IgD-negative memory B cell (primary cell): ENCODE results near the gene LENEP. TPM values are rescaled to one million over a fixed set of nuclear protein-coding genes. Genes with fewer than 3 reads are reported as not detected.
A peak's percentile ranks its signal among the peaks of the same experiment; 100 is the strongest.

Source experiments
- H3K27ac Mint-ChIP-seq, 3 donors: one replicate each; pipeline ENCODE4 v1.8.0; 2020 to 2022; ENCODE audit warnings: mild to moderate bottlenecking in 3 of 3, mixed read lengths in 3 of 3, moderate library complexity in 1 of 3
- H3K27me3 Mint-ChIP-seq: one replicate; pipeline ENCODE4 v1.8.0; 2021; ENCODE audit warnings: mixed read lengths
- H3K36me3 Mint-ChIP-seq: one replicate; pipeline ENCODE4 v1.8.0; 2020; ENCODE audit warnings: mild to moderate bottlenecking, mixed read lengths
- H3K4me1 Mint-ChIP-seq, 3 donors: one replicate each; pipeline ENCODE4 v1.8.0; 2020 to 2022; ENCODE audit warnings: mixed read lengths in 3 of 3, mild to moderate bottlenecking in 1 of 3
- H3K4me3 Mint-ChIP-seq, 4 donors: one replicate each; pipeline ENCODE4 v1.8.0; 2020 to 2022; ENCODE audit warnings: mild to moderate bottlenecking in 4 of 4, mixed read lengths in 4 of 4, moderate library complexity in 3 of 4
- H3K9me3 Mint-ChIP-seq, 3 donors: one replicate each; pipeline ENCODE4 v1.8.0; 2020 to 2021; ENCODE audit warnings: mixed read lengths in 3 of 3, mild to moderate bottlenecking in 1 of 3
- polyA plus RNA-seq: library from polyadenylated mRNA; unstranded; fragments of 300-500 nt; fragmentation: Illumina TruSeq; gene quantifications from one replicate; pipeline ENCODE4 v1.2.3, GENCODE V29; 2021

LENEP gene
- polyA plus RNA-seq, 1 donor from 2014 or later, result not detected

GRCh38 chr1:154955718-154956543 is 37.5 kb upstream of the LENEP start, which contains the start of gene PBXIP1:
TSS of gene PBXIP1 (minus strand) at chr1:154956099. CDS start at chr1:154953721, 2,378 bp downstream.
- Mint-ChIP-seq H3K27me3 (no peaks in the 10 kb centered on the region), H3K27ac (peak within 1 kb of the TSS; percentile 99)

GRCh38 chr1:154956544-154956941 is 36.8 kb upstream of the LENEP start:
- Mint-ChIP-seq H3K27me3 (no peaks in the 10 kb centered on the region), H3K9me3 (no peaks in the 10 kb centered on the region), H3K4me3 (peak overlapping the region; percentile 96 to 100 (median 97)), H3K4me1 (peaks cover 47 to 51% (median 48%) of the 10 kb centered on the region in 3 donors), H3K27ac (peak overlapping the region; percentile 99), H3K36me3 (peaks cover 7% of the 10 kb centered on the region)

More at GRCh38 chr1:154955718-154956543, 37.5 kb upstream of the LENEP start, which contains the start of gene PBXIP1:
- Mint-ChIP-seq H3K9me3 (no peaks in the 10 kb centered on the region), H3K4me1 (peaks cover 47 to 48% (median 48%) of the 10 kb centered on the region in 3 donors), H3K4me3 (peak within 1 kb of the TSS; percentile 96 to 100 (median 97)), H3K36me3 (peaks cover 7% of the 10 kb centered on the region)

- peaks cover 41 to 47% (median 44%) of the 10 kb centered on the region in 3 donors for H3K4me1 Mint-ChIP-seq
- H3K9me3 Mint-ChIP-seq, result no peaks in the 10 kb centered on the region
- H3K36me3 Mint-ChIP-seq, result peaks cover 7% of the 10 kb centered on the region
- H3K4me3 Mint-ChIP-seq, result peak overlapping the region in 2 of 4 donors; percentile 78 to 98
- no peaks in the 10 kb centered on the region for H3K27me3 Mint-ChIP-seq
- peak overlapping the region in 2 of 3 donors; percentile 99 for H3K27ac Mint-ChIP-seq
Measured at GRCh38 chr1:154957091-154957657, 36.2 kb upstream of the LENEP start.

- Mint-ChIP-seq H3K9me3 (no peaks in the 10 kb centered on the region), H3K4me1 (peaks cover 38 to 48% (median 41%) of the 10 kb centered on the region in 3 donors), H3K27ac (peak overlapping the region; percentile 77 to 99 (median 99)), H3K4me3 (peak overlapping the region in 2 of 4 donors; percentile 78 to 98), H3K27me3 (no peaks in the 10 kb centered on the region), H3K36me3 (peaks cover 7% of the 10 kb centered on the region)
Measured at GRCh38 chr1:154958036-154958435, 35.4 kb upstream of the LENEP start.

GRCh38 chr1:154958681-154959425 is 34.5 kb upstream of the LENEP start:
- peak overlapping the region in 1 of 3 donors; percentile 99 for H3K27ac Mint-ChIP-seq
- peak overlapping the region in 3 of 4 donors; percentile 72 to 98 (median 84) for H3K4me3 Mint-ChIP-seq
- peaks cover 36 to 45% (median 37%) of the 10 kb centered on the region in 3 donors for H3K4me1 Mint-ChIP-seq
- H3K27me3 Mint-ChIP-seq, result no peaks in the 10 kb centered on the region
- peaks cover 3% of the 10 kb centered on the region for H3K36me3 Mint-ChIP-seq
- H3K9me3 Mint-ChIP-seq, result no peaks in the 10 kb centered on the region

GRCh38 chr1:154959426-154959780 is 34.0 kb upstream of the LENEP start:
- Mint-ChIP-seq H3K4me1 (peaks cover 32 to 39% (median 32%) of the 10 kb centered on the region in 3 donors), H3K27me3 (no peaks in the 10 kb centered on the region), H3K27ac (no peak overlapping the region), H3K4me3 (peak overlapping the region in 2 of 4 donors; percentile 39 to 72), H3K9me3 (no peaks in the 10 kb centered on the region), H3K36me3 (peaks cover 2% of the 10 kb centered on the region)

GRCh38 chr1:154960446-154961136 is 32.8 kb upstream of the LENEP start:
- Mint-ChIP-seq H3K27ac (peak overlapping the region; percentile 85 to 97 (median 96)), H3K36me3 (no peaks in the 10 kb centered on the region), H3K4me1 (peaks cover 26 to 28% (median 26%) of the 10 kb centered on the region in 3 donors), H3K27me3 (no peaks in the 10 kb centered on the region), H3K4me3 (peak overlapping the region; percentile 87 to 98 (median 96)), H3K9me3 (no peaks in the 10 kb centered on the region)

GRCh38 chr1:154961207-154962155 is 31.9 kb upstream of the LENEP start, which contains the start of gene PYGO2:
TSS of gene PYGO2 (minus strand) at chr1:154961782. CDS start at chr1:154961576, 206 bp downstream.
- Mint-ChIP-seq H3K27ac (peak within 1 kb of the TSS; percentile 89 to 97 (median 96)), H3K36me3 (no peaks in the 10 kb centered on the region), H3K4me1 (peaks cover 19 to 21% (median 19%) of the 10 kb centered on the region in 3 donors), H3K4me3 (peak within 1 kb of the TSS; percentile 87 to 98 (median 96)), H3K27me3 (no peaks in the 10 kb centered on the region), H3K9me3 (no peaks in the 10 kb centered on the region)

- Mint-ChIP-seq H3K36me3 (no peaks in the 10 kb centered on the region), H3K27ac (peak overlapping the region; percentile 82 to 96 (median 89)), H3K9me3 (no peaks in the 10 kb centered on the region), H3K4me3 (peak overlapping the region; percentile 84 to 98 (median 94)), H3K27me3 (no peaks in the 10 kb centered on the region), H3K4me1 (peaks cover 18 to 19% (median 19%) of the 10 kb centered on the region in 3 donors)
Measured at GRCh38 chr1:154962156-154962749, 31.1 kb upstream of the LENEP start.

- Mint-ChIP-seq H3K4me3 (peak overlapping the region; percentile 84 to 98 (median 94)), H3K27ac (peak overlapping the region in 2 of 3 donors; percentile 89 to 96), H3K36me3 (no peaks in the 10 kb centered on the region), H3K4me1 (peaks cover 18 to 19% (median 19%) of the 10 kb centered on the region in 3 donors), H3K9me3 (no peaks in the 10 kb centered on the region), H3K27me3 (no peaks in the 10 kb centered on the region)
Measured at GRCh38 chr1:154962795-154963330, 30.5 kb upstream of the LENEP start.

GRCh38 chr1:154963643-154964042 is 29.7 kb upstream of the LENEP start:
- Mint-ChIP-seq H3K4me3 (peak overlapping the region in 3 of 4 donors; percentile 12 to 58 (median 34)), H3K27me3 (no peaks in the 10 kb centered on the region), H3K9me3 (no peaks in the 10 kb centered on the region), H3K36me3 (no peaks in the 10 kb centered on the region), H3K4me1 (peaks cover 18 to 19% (median 19%) of the 10 kb centered on the region in 3 donors), H3K27ac (peak overlapping the region; percentile 53 to 96 (median 93))

- peak overlapping the region in 1 of 3 donors; percentile 76 for H3K27ac Mint-ChIP-seq
- H3K27me3 Mint-ChIP-seq, result no peaks in the 10 kb centered on the region
- H3K4me3 Mint-ChIP-seq, result peak overlapping the region in 3 of 4 donors; percentile 17 to 34 (median 33)
- H3K9me3 Mint-ChIP-seq, result no peaks in the 10 kb centered on the region
- H3K36me3 Mint-ChIP-seq, result no peaks in the 10 kb centered on the region
- H3K4me1 Mint-ChIP-seq, result peaks cover 18 to 21% (median 19%) of the 10 kb centered on the region in 3 donors
Measured at GRCh38 chr1:154964359-154964758, 29.0 kb upstream of the LENEP start.
